ENCODE measurements around the gene DSCAM.

DSCAM gene

DNA sequence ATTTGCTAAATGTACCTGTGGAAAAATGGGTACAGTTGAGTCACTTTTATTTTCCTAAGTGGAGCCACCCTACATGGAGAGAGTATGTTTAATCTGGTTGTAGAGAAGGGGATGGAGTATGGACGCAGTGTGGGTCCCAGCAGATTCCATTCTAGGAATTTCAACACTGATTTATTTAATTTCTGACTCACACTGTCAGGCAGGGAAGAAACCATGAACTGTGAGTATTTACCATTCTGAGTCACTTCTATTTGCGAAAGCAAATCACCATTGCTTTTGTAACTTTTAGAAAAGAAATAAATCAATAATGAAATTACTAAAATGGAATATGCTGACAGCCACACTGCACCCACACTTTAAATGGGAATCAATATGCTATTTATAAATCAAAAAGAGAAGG lies 339.0 kb downstream of the DSCAM start:
- no peaks in the 10 kb centered on the region for H3K36me3 ChIP-seq
- H3K9ac ChIP-seq, result no peak overlapping the region
- no peaks in the 10 kb centered on the region; a peak in 1 of 22 replicates for H3K9me3 ChIP-seq (replicated peaks in 1 of 11)
- no peaks in the 10 kb centered on the region for H4K20me1 ChIP-seq
- H3K27me3 ChIP-seq, result no peaks in the 10 kb centered on the region
- TF ChIP-seq Cebpa-rat (IDR thresholded peaks at IDR 0.05), result no peak
- H3K4me1 ChIP-seq, result no peaks in the 10 kb centered on the region; a peak in 1 of 20 replicates
- no peak overlapping the region for H3K4me3 ChIP-seq
- no peak overlapping the region for H3K27ac ChIP-seq
- H3K4me2 ChIP-seq, result no peak overlapping the region

DNA sequence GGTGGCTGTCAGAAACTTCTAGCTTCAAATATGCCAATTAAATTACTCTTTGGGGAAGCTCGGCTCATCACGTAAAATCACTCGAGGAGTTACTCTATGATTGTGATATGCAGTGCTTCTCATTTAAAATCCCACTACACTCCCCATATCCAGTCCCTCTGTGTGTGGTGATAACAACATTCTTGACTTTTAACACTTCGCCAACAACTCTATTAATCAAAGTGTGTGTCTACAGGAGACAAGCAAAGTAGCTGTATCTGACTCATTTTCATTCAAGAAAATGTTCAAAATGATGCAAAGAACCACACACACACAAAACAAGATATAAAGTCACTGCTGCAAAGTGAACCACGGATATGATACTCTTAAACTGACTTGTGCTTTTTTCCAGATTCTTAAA lies 341.3 kb downstream of the DSCAM start:
- Histone ChIP-seq H3K9me3 (replicated peaks in 1 of 11) (no peaks in the 10 kb centered on the region), H3K4me3 (no peak overlapping the region), H4K20me1 (no peaks in the 10 kb centered on the region), H3K4me1 (no peaks in the 10 kb centered on the region; a peak in 1 of 20 replicates), H3K9ac (no peak overlapping the region), H3K27ac (no peak overlapping the region), H3K27me3 (no peaks in the 10 kb centered on the region), H3K36me3 (no peaks in the 10 kb centered on the region), H3K4me2 (no peak overlapping the region)
- no peak for TF ChIP-seq Cebpa-rat (IDR thresholded peaks at IDR 0.05)

- H3K9me3 ChIP-seq (replicated peaks in 1 of 11), result no peaks in the 10 kb centered on the region
- no peaks in the 10 kb centered on the region for H3K36me3 ChIP-seq
- no peak overlapping the region for H3K9ac ChIP-seq
- TF ChIP-seq Cebpa-rat (IDR thresholded peaks at IDR 0.05), result no peak
- no peaks in the 10 kb centered on the region; a peak in 1 of 20 replicates for H3K4me1 ChIP-seq
- no peak overlapping the region for H3K4me3 ChIP-seq
- H3K27me3 ChIP-seq, result no peaks in the 10 kb centered on the region
- H3K27ac ChIP-seq, result no peak overlapping the region
- no peak overlapping the region for H3K4me2 ChIP-seq
- H4K20me1 ChIP-seq, result no peaks in the 10 kb centered on the region
These were observed 341.7 kb downstream of the DSCAM start for GRCh38 chr21:40505244-40505643.

GRCh38 chr21:40504825-40505224 lies 342.1 kb downstream of the DSCAM start:
- H3K4me2 ChIP-seq, result no peak overlapping the region
- H3K9me3 ChIP-seq (replicated peaks in 1 of 11), result no peaks in the 10 kb centered on the region
- TF ChIP-seq Cebpa-rat (IDR thresholded peaks at IDR 0.05), result no peak
- H4K20me1 ChIP-seq, result no peaks in the 10 kb centered on the region
- no peaks in the 10 kb centered on the region; a peak in 1 of 20 replicates for H3K4me1 ChIP-seq
- H3K36me3 ChIP-seq, result no peaks in the 10 kb centered on the region
- no peak overlapping the region for H3K27ac ChIP-seq
- H3K4me3 ChIP-seq, result no peak overlapping the region
- no peak overlapping the region for H3K9ac ChIP-seq
- H3K27me3 ChIP-seq, result no peaks in the 10 kb centered on the region

GRCh38 chr21:40496116-40496515 lies 350.8 kb downstream of the DSCAM start:
- no peak overlapping the region for H3K9ac ChIP-seq
- no peak overlapping the region for H3K4me2 ChIP-seq
- no peak overlapping the region for H3K4me3 ChIP-seq
- no peak for TF ChIP-seq Cebpa-rat (IDR thresholded peaks at IDR 0.05)
- H3K9me3 ChIP-seq (replicated peaks in 1 of 11), result peaks cover 7 to 22% (median 20%) of the 10 kb centered on the region in 11 experiments
- H3K27me3 ChIP-seq, result no peaks in the 10 kb centered on the region
- H3K27ac ChIP-seq, result no peak overlapping the region
- no peaks in the 10 kb centered on the region for H4K20me1 ChIP-seq
- H3K4me1 ChIP-seq, result no peaks in the 10 kb centered on the region
- no peaks in the 10 kb centered on the region for H3K36me3 ChIP-seq

DNA sequence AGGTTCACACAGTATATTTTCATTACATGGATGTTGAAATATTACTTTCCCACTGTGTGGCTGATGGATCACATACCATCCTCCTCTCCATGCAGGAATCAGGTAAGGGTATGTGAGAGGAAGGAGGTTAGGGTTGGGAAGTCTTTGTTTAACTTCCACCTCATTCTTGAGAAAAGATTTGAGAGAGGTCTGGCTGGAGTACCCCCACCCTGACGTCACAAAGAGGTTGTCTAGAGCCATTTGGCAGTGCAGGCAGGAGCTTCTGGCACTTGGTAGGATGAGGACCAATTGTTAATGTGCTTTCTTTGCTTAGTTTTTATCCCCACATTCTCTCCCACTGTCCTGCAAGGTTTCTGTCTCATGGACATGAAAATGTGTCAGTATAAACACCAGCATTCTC lies 356.6 kb downstream of the DSCAM start:
- TF ChIP-seq Cebpa-rat (IDR thresholded peaks at IDR 0.05), result no peak
- H3K9me3 ChIP-seq (replicated peaks in 1 of 11), result peaks cover 23 to 40% (median 32%) of the 10 kb centered on the region in 11 experiments
- H4K20me1 ChIP-seq, result no peaks in the 10 kb centered on the region
- H3K27me3 ChIP-seq, result no peaks in the 10 kb centered on the region
- no peaks in the 10 kb centered on the region for H3K36me3 ChIP-seq
- H3K27ac ChIP-seq, result no peak overlapping the region
- H3K4me1 ChIP-seq, result no peaks in the 10 kb centered on the region
- no peak overlapping the region for H3K4me2 ChIP-seq
- H3K9ac ChIP-seq, result no peak overlapping the region
- H3K4me3 ChIP-seq, result no peak overlapping the region

DNA sequence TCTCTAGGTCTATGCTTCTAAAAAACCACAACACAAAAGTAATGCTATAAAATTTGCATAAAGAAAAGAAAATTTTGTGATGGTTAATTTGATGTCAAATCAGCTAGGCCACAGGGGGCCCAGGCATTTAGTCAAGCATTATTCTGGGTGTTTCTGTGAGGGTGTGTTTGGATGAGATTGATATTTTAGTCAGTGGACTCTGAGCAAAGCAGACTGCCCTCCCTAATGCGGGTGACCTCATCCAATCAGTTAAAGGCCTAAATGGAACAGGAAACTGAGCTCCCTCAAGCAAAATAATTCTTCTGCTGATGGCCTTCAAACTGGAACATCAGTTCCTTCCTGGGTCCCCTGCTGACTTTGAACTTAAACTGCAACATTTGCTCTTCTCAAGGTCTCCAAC lies 358.0 kb downstream of the DSCAM start:
- H4K20me1 ChIP-seq, result no peaks in the 10 kb centered on the region
- no peak overlapping the region for H3K9ac ChIP-seq
- H3K4me2 ChIP-seq, result no peak overlapping the region
- no peaks in the 10 kb centered on the region for H3K4me1 ChIP-seq
- H3K4me3 ChIP-seq, result no peak overlapping the region
- peaks cover 23 to 40% (median 32%) of the 10 kb centered on the region in 11 experiments for H3K9me3 ChIP-seq (replicated peaks in 1 of 11)
- no peaks in the 10 kb centered on the region for H3K36me3 ChIP-seq
- TF ChIP-seq Cebpa-rat (IDR thresholded peaks at IDR 0.05), result no peak
- no peak overlapping the region for H3K27ac ChIP-seq
- no peaks in the 10 kb centered on the region for H3K27me3 ChIP-seq

- TF ChIP-seq Cebpa-rat (IDR thresholded peaks at IDR 0.05), result no peak
- Histone ChIP-seq H3K4me3 (no peak overlapping the region), H3K4me2 (peak overlapping the region in 10 of 11 experiments; percentile 7 to 59 (median 32); a peak in 16 of 22 replicates), H3K27ac (peak overlapping the region in 1 of 11 experiments; percentile 25; a peak in 1 of 22 replicates), H3K9me3 (replicated peaks in 1 of 11) (peaks cover 0 to 15% (median 13%) of the 10 kb centered on the region in 11 experiments; a peak in 20 of 22 replicates), H4K20me1 (no peaks in the 10 kb centered on the region), H3K4me1 (peaks cover 0 to 22% (median 11%) of the 10 kb centered on the region in 10 experiments; a peak in 13 of 20 replicates), H3K36me3 (no peaks in the 10 kb centered on the region), H3K9ac (no peak overlapping the region), H3K27me3 (no peaks in the 10 kb centered on the region)
These were observed 365.2 kb downstream of the DSCAM start for GRCh38 chr21:40481764-40482163.

GRCh38 chr21:40474513-40474912 lies 372.4 kb downstream of the DSCAM start:
- Histone ChIP-seq H3K27me3 (no peaks in the 10 kb centered on the region), H3K4me1 (peaks cover 6 to 16% (median 8%) of the 10 kb centered on the region in 10 experiments; a peak in 18 of 20 replicates), H3K9me3 (replicated peaks in 1 of 11) (peaks cover 0 to 8% (median 7%) of the 10 kb centered on the region in 11 experiments; a peak in 20 of 22 replicates), H4K20me1 (no peaks in the 10 kb centered on the region), H3K9ac (no peak overlapping the region), H3K36me3 (no peaks in the 10 kb centered on the region), H3K4me2 (no peak overlapping the region), H3K27ac (no peak overlapping the region), H3K4me3 (no peak overlapping the region)
- no peak for TF ChIP-seq Cebpa-rat (IDR thresholded peaks at IDR 0.05)

DNA sequence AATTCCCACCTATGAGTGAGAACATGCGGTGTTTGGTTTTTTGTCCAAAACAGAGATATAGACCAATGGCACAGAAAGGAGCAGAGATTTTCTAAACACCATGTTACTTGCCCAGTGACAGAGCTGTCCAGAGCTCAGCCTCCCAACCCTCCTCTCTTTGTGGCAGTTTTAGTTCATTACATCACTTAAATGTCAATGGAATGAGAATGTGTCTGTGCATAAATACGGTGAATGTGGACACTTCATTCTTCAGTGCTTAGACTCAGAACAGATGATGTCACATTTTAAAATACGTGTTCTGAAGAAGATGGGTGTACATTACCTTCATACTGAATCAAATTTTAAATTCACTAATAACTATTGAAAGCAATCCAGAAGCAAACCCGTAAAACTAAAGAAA lies 374.9 kb downstream of the DSCAM start:
- Histone ChIP-seq H3K27ac (no peak overlapping the region), H3K4me1 (peaks cover 6 to 16% (median 8%) of the 10 kb centered on the region in 10 experiments; a peak in 18 of 20 replicates), H3K27me3 (no peaks in the 10 kb centered on the region), H3K4me3 (no peak overlapping the region), H3K4me2 (no peak overlapping the region), H4K20me1 (no peaks in the 10 kb centered on the region), H3K9ac (no peak overlapping the region), H3K36me3 (no peaks in the 10 kb centered on the region), H3K9me3 (replicated peaks in 1 of 11) (no peaks in the 10 kb centered on the region)
- no peak for TF ChIP-seq Cebpa-rat (IDR thresholded peaks at IDR 0.05)

All from BLaER1 treated with 17β-estradiol and CSF1 and Interleukin-3, amounts not matched to agents 10 nM and 100 nM (cell line).